ENCODE data around the gene MRPL57. TPM values are rescaled to one million over a fixed set of nuclear protein-coding genes. Genes with fewer than 3 reads are reported as not detected.
"Not testable (repeated sequence)": the region's sequence is repeated elsewhere in the genome, so short reads cannot be mapped to it uniquely, and the experiment has no call there.

MRPL57 gene
- total RNA-seq, 1 experiment from 2014 or later = 32.8 TPM

- no peak for DNase-seq
- Mint-ChIP-seq H3K36me3 (ENCODE audit: insufficient read depth, unreplicated experiment) (peaks cover 46% of the 10 kb centered on the region), H3K4me1 (ENCODE audit: low read depth, unreplicated experiment) (no peaks in the 10 kb centered on the region), H3K9me3 (ENCODE audit: unreplicated experiment) (no peaks in the 10 kb centered on the region), H3K27me3 (ENCODE audit: insufficient read depth, unreplicated experiment) (no peaks in the 10 kb centered on the region), H3K4me3 (ENCODE audit: unreplicated experiment) (no peak overlapping the region), H3K27ac (ENCODE audit: unreplicated experiment) (no peak overlapping the region)
- POLR2A ChIA-PET = no interaction called here
- no peaks in the 10 kb centered on the region for H3K9me3 ChIP-seq
- no TSS peak for BruUV-seq (replicated peaks)
- no peak for TF ChIP-seq CTCF (IDR thresholded peaks at IDR 0.05; ENCODE audit: insufficient read depth in 1 of 2, low read depth in 1 of 2, low read length in 1 of 2, severe bottlenecking in 1 of 2, unreplicated experiment in 1 of 2)
- no peaks in the 10 kb centered on the region; the same call in 1 of the 2 replicates for H3K36me3 ChIP-seq (ENCODE audit: control insufficient read depth, insufficient read depth, low read length)
- no peak overlapping the region for H3K4me3 ChIP-seq (ENCODE audit: low read depth, low read length)
- CTCF ChIA-PET = no interaction called here
- no peaks in the 10 kb centered on the region; the same call in 1 of the 2 replicates for H3K27me3 ChIP-seq (replicated peaks; ENCODE audit: control insufficient read depth, insufficient read depth, low read length)
- H3K4me1 ChIP-seq = peaks cover 11% of the 10 kb centered on the region; the same call in 1 of the 2 replicates
- intact Hi-C loops (cut with micrococcal nuclease; ENCODE audit: unreplicated experiment) = no loop called here
These were observed 5.0 kb upstream of the MRPL57 start for GRCh38 chr13:21171420-21171819.

GRCh38 chr13:21173767-21174166 is 2.7 kb upstream of the MRPL57 start:
- H3K27me3 Mint-ChIP-seq (ENCODE audit: insufficient read depth, unreplicated experiment); DNase-seq; H3K36me3 ChIP-seq (ENCODE audit: control insufficient read depth, insufficient read depth, low read length); H3K9me3 ChIP-seq; intact Hi-C loops (cut with micrococcal nuclease; ENCODE audit: unreplicated experiment); H3K4me1 Mint-ChIP-seq (ENCODE audit: low read depth, unreplicated experiment); H3K27ac Mint-ChIP-seq (ENCODE audit: unreplicated experiment); BruUV-seq (replicated peaks); H3K4me3 ChIP-seq (ENCODE audit: low read depth, low read length); H3K4me3 Mint-ChIP-seq (ENCODE audit: unreplicated experiment); H3K9me3 Mint-ChIP-seq (ENCODE audit: unreplicated experiment); H3K27me3 ChIP-seq (replicated peaks; ENCODE audit: control insufficient read depth, insufficient read depth, low read length); CTCF ChIA-PET; POLR2A ChIA-PET: not testable (repeated sequence)
- H3K36me3 Mint-ChIP-seq (ENCODE audit: insufficient read depth, unreplicated experiment) = peaks cover 47% of the 10 kb centered on the region
- H3K4me1 ChIP-seq = peaks cover 11% of the 10 kb centered on the region; the same call in 1 of the 2 replicates

- Mint-ChIP-seq H3K27me3 (ENCODE audit: insufficient read depth, unreplicated experiment) (no peaks in the 10 kb centered on the region), H3K36me3 (ENCODE audit: insufficient read depth, unreplicated experiment) (peaks cover 30% of the 10 kb centered on the region), H3K4me1 (ENCODE audit: low read depth, unreplicated experiment) (peaks cover 7% of the 10 kb centered on the region), H3K9me3 (ENCODE audit: unreplicated experiment) (no peaks in the 10 kb centered on the region), H3K4me3 (ENCODE audit: unreplicated experiment) (peak overlapping the region; percentile 87), H3K27ac (ENCODE audit: unreplicated experiment) (peak overlapping the region; percentile 96)
- Histone ChIP-seq H3K9me3 (no peaks in the 10 kb centered on the region), H3K4me1 (peaks cover 11% of the 10 kb centered on the region; the same call in 1 of the 2 replicates), H3K36me3 (ENCODE audit: control insufficient read depth, insufficient read depth, low read length) (no peaks in the 10 kb centered on the region), H3K27me3 (replicated peaks; ENCODE audit: control insufficient read depth, insufficient read depth, low read length) (no peaks in the 10 kb centered on the region), H3K4me3 (ENCODE audit: low read depth, low read length) (peak overlapping the region; percentile 82)
- POLR2A ChIA-PET = interaction anchor here (0.7 to 1.8 kb wide), 10 partner anchors 20 to 428 kb away, joined by 3 to 12 read pairs (median 4); partner anchors contain the start of genes MICU2 and XPO4
- BruUV-seq (replicated peaks) = TSS peak; percentile 64
- intact Hi-C loops (cut with micrococcal nuclease; ENCODE audit: unreplicated experiment) = loop anchor here (2.0 kb wide), 1 partner anchor 233 kb away; no protein-coding TSS in a partner anchor
- no peak for TF ChIP-seq CTCF (IDR thresholded peaks at IDR 0.05; ENCODE audit: insufficient read depth in 1 of 2, low read depth in 1 of 2, low read length in 1 of 2, severe bottlenecking in 1 of 2, unreplicated experiment in 1 of 2)
- CTCF ChIA-PET = no interaction called here
- DNase-seq = no peak
These were observed 723 bp upstream of the MRPL57 start for GRCh38 chr13:21175656-21176214.
